GM15510 (cell line): ENCODE measurements around the gene HMOX2.

Source experiments
- POLR2A ChIP-seq: IDR thresholded peaks from 3 replicates; pipeline ENCODE4 v1.6.1; 2011; ENCODE audit warnings: borderline replicate concordance; ENCODE audit not compliant: insufficient read length; ENCODE audit errors: extremely low read depth

The HMOX2 gene

GRCh38 chr16:4522051-4522581 is 45.9 kb downstream of the HMOX2 start:
- no peak for TF ChIP-seq POLR2A

GRCh38 chr16:4523686-4524085 is 47.5 kb downstream of the HMOX2 start:
- no peak for TF ChIP-seq POLR2A

GRCh38 chr16:4524571-4524970 is 48.4 kb downstream of the HMOX2 start:
- no peak for TF ChIP-seq POLR2A

GRCh38 chr16:4525069-4525468 is 48.9 kb downstream of the HMOX2 start:
- no peak for TF ChIP-seq POLR2A

- TF ChIP-seq POLR2A = no peak
These were observed 49.6 kb downstream of the HMOX2 start for GRCh38 chr16:4525634-4526277.

GRCh38 chr16:4529085-4530060 is 53.2 kb downstream of the HMOX2 start:
- TF ChIP-seq POLR2A = no peak

- no peak for TF ChIP-seq POLR2A
These were observed 55.6 kb downstream of the HMOX2 start for GRCh38 chr16:4531811-4532210.

- TF ChIP-seq POLR2A = no peak
These were observed 56.0 kb downstream of the HMOX2 start for GRCh38 chr16:4532238-4532637.

GRCh38 chr16:4533490-4533889 is 57.3 kb downstream of the HMOX2 start:
- no peak for TF ChIP-seq POLR2A

GRCh38 chr16:4534151-4534790 is 58.1 kb downstream of the HMOX2 start:
- no peak for TF ChIP-seq POLR2A

GRCh38 chr16:4535627-4536108 is 59.5 kb downstream of the HMOX2 start:
- no peak for TF ChIP-seq POLR2A

GRCh38 chr16:4536391-4537106 is 60.4 kb downstream of the HMOX2 start:
- no peak for TF ChIP-seq POLR2A

- TF ChIP-seq POLR2A = no peak
These were observed 61.5 kb downstream of the HMOX2 start for GRCh38 chr16:4537376-4538343.
